Posterior vena cava (tissue), 2 donors: ENCODE measurements around the gene OLA1. TPM values are rescaled to one million over a fixed set of nuclear protein-coding genes. Genes with fewer than 3 reads are reported as not detected.

Experiments used
- DNase-seq: peaks from one replicate; pipeline ENCODE4 v3.0.0-alpha.2; 2020; ENCODE audit warnings: low spot score
- intact Hi-C, 2 donors: fragments of 100-400 bp; cut with DNase I; formaldehyde crosslinking; loops; one replicate each; pipeline versions ENCODE4 v1.14.1 to v1.14.2; 2022 to 2023
- total RNA-seq, 2 donors: library from RNA; stranded (reverse); fragmentation: NEBNext Ultra II Directional; extraction: Animal tissue kit (Norgen Biotek cat#: 25700); gene quantifications; one replicate each; pipeline ENCODE4 v1.2.1, GENCODE V29; 2021
- donor health status: DM: yes; HTN: yes; CAD: no.
- donor health status: DM: yes; HTN: yes; CAD: no.

Gene OLA1
- total RNA-seq, 2 donors from 2014 or later, result 51.8 to 63.9 TPM

DNA sequence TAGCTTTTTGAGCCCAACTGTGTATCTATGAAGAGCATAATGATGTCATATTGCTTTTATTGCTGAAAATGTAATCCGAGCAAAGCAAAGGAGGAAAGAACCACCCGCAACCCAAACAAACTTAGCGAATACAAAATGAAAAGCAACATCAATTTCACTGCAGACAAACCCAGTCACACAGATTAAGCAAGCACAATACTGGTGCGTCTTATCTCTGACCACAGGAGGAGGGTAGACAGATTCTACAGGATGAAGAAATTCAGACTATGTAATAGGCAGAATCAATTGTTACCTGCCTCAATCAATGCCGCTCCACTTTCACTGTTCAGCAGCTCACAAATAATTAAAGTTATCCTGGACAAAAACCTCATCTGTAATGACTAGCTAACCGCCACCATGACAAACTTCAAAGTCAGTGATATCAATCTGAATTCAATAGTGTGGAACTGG, 167.6 kb downstream of the OLA1 start:
- intact Hi-C loops, result no loop called here
- DNase-seq, result no peak

GRCh38 chr2:174078275-174078674, 170.1 kb downstream of the OLA1 start:
- intact Hi-C loops, result no loop called here

GRCh38 chr2:174076975-174077374, 171.4 kb downstream of the OLA1 start:
- DNase-seq, result no peak
- intact Hi-C loops, result no loop called here

More at GRCh38 chr2:174078275-174078674, 170.1 kb downstream of the OLA1 start:
- DNase-seq, result no peak

GRCh38 chr2:174076040-174076439, 172.3 kb downstream of the OLA1 start:
- intact Hi-C loops, result no loop called here

GRCh38 chr2:174074831-174075230, 173.5 kb downstream of the OLA1 start:
- intact Hi-C loops, result no loop called here

More at GRCh38 chr2:174076040-174076439, 172.3 kb downstream of the OLA1 start:
- no peak for DNase-seq

GRCh38 chr2:174072857-174073256, 175.5 kb downstream of the OLA1 start:
- no peak for DNase-seq
- intact Hi-C loops, result no loop called here

More at GRCh38 chr2:174074831-174075230, 173.5 kb downstream of the OLA1 start:
- no peak for DNase-seq

GRCh38 chr2:174072069-174072468, 176.3 kb downstream of the OLA1 start:
- intact Hi-C loops, result no loop called here
- no peak for DNase-seq

DNA sequence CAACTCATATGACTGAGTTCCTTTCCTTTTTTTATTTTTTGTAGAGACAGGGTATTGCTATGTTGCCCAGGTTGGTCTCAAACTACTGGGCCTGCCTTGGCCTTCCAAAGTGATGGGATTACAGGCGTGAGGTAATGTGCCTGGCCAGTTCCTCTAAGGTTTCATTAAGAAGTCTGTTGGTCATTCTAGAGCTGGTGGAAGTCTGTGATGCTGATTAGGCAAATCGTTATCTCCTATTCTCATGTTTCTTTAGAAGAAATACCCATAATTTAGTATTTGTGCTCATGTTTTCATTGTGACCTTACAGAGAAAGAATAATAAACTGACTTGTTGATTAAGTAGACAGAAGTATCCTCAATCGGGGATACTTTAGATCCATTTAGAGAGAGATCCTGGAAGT, 177.0 kb downstream of the OLA1 start:
- DNase-seq, result no peak
- intact Hi-C loops, result no loop called here

DNA sequence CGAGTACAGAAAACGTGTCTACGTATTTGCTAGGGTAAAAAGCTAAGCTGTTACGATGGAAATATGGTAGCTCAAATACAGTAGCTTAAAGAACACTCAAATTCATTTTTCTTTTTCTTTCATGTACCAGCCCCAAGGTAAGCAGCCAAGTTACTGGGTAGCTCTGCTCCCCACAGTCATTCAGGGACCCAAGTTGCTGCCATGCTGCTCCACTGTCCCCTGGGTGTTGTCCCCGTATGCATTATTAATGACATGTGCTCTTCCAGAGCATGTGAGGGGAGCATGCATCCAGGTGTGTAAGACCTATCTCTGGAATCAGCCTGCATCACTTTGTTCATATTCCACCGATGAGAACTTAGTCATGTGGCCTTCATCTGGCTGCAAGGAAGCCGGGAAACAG, 178.1 kb downstream of the OLA1 start:
- DNase-seq, result no peak
- intact Hi-C loops, result no loop called here

GRCh38 chr2:174067815-174068214, 180.5 kb downstream of the OLA1 start:
- intact Hi-C loops, result no loop called here
- no peak for DNase-seq

- intact Hi-C loops, result no loop called here
- DNase-seq, result no peak
Measured at GRCh38 chr2:174066871-174067270, 181.5 kb downstream of the OLA1 start.

DNA sequence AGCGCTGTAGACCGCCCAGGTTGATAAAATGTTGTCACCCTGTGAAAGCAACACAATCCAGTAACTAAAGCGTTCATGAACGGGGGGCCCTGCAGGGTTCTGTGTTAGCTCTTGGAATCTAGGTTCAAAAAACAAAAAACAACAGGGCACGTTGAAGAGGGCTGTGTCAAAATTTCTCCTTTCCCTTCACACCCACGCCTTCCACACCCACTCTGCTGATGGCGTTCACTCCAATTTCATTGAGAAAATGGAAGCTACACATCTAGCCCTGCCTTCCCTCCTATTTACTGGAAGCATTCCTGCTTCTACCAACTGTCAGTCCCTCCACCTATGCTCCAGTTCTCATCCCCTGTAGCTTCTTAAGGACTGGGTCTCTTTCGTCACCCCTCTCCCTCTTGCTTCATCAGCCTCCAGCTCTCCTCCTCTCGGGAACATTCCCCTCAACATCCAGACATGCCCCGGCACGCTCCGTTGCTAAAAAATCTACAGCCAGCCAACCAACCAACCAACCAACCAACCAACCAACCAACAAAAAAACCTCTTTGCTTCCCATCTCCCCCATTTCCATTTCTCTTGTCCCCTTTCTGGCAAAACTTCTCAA, 184.7 kb downstream of the OLA1 start:
- intact Hi-C loops, result loop anchor here in 1 of 2 donors (5.0 kb wide), 1 partner anchor 1716 kb away; no protein-coding TSS in a partner anchor
- DNase-seq, result no peak

- intact Hi-C loops, result loop anchor here in 1 of 2 donors (5.0 kb wide), 1 partner anchor 1716 kb away; no protein-coding TSS in a partner anchor
- no peak for DNase-seq
Measured at GRCh38 chr2:174062934-174063333, 185.4 kb downstream of the OLA1 start.

DNA sequence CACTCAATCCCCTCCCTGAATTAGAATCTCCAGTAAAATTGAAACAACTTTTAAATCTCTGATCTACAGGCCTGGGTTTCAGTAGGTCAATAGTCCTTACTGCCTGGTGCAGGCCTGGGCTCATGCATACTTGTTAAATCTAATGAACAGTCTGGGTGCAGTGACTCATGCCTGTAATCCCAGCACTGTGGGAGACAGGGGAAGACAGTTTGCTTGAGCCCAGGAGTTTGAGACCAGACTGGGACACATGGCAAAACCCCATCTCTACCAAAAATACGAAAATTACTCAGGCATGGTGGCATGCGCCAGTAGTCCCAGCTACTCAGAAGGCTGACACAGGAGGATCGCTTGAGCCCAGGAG, 188.5 kb downstream of the OLA1 start:
- intact Hi-C loops, result loop anchor here in 1 of 2 donors (5.0 kb wide), 1 partner anchor 1713 kb away; no protein-coding TSS in a partner anchor
- DNase-seq, result no peak

GRCh38 chr2:174059178-174059883, 189.0 kb downstream of the OLA1 start:
- DNase-seq, result no peak
- intact Hi-C loops, result no loop called here

GRCh38 chr2:174058456-174058855, 189.9 kb downstream of the OLA1 start:
- intact Hi-C loops, result no loop called here

GRCh38 chr2:174058026-174058425, 190.3 kb downstream of the OLA1 start:
- no peak for DNase-seq
- intact Hi-C loops, result no loop called here

More at GRCh38 chr2:174058456-174058855, 189.9 kb downstream of the OLA1 start:
- DNase-seq, result no peak

DNA sequence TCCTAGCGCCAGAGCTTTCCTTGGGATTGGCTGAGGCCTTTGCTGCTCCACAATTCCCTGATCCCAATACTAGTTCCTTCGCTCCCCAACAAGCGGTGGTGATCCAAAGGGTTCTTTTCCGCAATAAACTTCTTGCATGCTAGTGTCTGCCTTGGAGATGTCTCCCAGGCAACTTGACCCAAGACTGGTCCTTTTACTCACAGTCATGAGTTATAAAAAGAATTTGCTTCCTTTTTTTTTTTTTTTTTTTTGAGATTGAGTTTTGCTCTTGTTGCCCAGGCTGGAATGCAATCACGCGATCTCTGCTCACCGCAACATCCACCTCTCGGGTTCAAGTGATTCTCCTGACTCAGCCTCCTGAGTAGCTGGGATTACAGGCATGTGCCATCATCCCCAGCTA, 193.4 kb downstream of the OLA1 start:
- no peak for DNase-seq
- intact Hi-C loops, result no loop called here

- intact Hi-C loops, result no loop called here
- no peak for DNase-seq
Measured at GRCh38 chr2:174053355-174054151, 194.8 kb downstream of the OLA1 start.

DNA sequence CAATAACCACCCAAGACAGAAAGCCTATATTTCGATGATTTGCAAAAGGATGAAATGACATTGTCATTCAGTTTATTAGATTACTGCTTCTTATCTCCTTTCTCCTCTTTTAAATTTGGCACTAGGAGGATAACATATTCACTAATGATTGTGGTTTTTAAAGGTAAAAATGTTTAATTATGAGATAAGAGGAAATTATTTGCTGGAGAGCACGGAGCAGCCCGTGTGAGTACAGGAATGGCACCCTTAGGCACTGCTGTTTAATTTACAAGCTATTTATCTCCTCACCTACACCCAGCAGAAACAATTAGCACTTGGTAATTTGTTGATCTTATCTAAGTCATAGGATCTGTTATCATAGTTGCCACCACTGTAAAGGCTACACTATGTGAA, 195.8 kb downstream of the OLA1 start:
- intact Hi-C loops, result no loop called here
- DNase-seq, result no peak
